ENCODE measurements around the gene INSRR.
A peak's percentile ranks its signal among the peaks of the same experiment; 100 is the strongest.

Gene INSRR

GRCh38 chr1:156858959-156859522 lies at the start of gene INSRR:
Gene INSRR (minus strand): TSS chr1:156859117. CDS start chr1:156858621, 496 bp downstream.
- no peak within 1 kb of the TSS for H3K27ac ChIP-seq
- DNase-seq (ENCODE audit: low read depth, low spot score) = no peak

DNA sequence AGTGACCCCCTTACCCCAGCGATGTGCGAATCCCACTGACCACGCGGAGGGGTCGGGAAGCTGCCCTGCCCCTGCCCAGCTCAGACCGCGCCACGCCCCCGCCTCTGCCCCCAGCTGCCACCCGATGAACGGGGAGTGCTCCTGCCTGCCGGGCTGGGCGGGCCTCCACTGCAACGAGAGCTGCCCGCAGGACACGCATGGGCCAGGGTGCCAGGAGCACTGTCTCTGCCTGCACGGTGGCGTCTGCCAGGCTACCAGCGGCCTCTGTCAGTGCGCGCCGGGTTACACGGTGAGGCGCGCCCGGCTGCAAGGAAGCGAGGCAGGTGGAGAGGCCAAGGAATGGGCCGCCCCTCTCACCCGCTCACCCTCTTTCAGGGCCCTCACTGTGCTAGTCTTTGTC lies 49.6 kb upstream of the INSRR start:
- no peak for DNase-seq (ENCODE audit: low read depth, low spot score)
- no peak overlapping the region for H3K27ac ChIP-seq

DNA sequence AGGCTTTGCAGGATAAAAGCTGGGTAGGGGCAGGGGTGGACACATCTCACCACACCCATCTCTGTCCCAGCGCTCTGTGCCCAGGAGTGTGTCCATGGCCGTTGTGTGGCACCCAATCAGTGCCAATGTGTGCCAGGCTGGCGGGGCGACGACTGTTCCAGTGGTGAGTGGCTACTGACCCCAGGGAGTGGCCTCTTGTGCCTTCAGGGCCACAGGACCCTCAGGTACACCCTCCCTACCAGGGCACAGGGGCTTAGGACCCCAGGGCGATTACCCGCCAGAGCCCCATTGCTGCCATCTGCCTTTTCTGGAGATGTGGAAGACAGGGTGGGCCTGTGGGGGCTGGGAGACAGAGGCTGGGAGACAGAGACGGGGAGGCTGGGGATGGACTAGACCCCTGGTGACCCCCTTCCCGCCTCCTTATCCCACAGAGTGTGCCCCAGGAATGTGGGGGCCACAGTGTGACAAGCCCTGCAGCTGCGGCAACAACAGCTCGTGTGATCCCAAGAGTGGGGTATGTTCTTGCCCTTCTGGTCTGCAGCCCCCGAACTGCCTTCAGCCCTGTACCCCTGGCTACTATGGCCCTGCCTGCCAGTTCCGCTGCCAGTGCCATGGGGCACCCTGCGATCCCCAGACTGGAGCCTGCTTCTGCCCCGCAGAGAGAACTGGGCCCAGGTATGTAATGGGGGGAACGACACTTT lies 47.4 kb upstream of the INSRR start:
- no peak for DNase-seq (ENCODE audit: low read depth, low spot score)
- no peak overlapping the region for H3K27ac ChIP-seq

GRCh38 chr1:156905651-156906050 lies 46.7 kb upstream of the INSRR start:
- no peak overlapping the region for H3K27ac ChIP-seq
- DNase-seq (ENCODE audit: low read depth, low spot score) = no peak

GRCh38 chr1:156905176-156905575 lies 46.3 kb upstream of the INSRR start:
- H3K27ac ChIP-seq = no peak overlapping the region
- no peak for DNase-seq (ENCODE audit: low read depth, low spot score)

DNA sequence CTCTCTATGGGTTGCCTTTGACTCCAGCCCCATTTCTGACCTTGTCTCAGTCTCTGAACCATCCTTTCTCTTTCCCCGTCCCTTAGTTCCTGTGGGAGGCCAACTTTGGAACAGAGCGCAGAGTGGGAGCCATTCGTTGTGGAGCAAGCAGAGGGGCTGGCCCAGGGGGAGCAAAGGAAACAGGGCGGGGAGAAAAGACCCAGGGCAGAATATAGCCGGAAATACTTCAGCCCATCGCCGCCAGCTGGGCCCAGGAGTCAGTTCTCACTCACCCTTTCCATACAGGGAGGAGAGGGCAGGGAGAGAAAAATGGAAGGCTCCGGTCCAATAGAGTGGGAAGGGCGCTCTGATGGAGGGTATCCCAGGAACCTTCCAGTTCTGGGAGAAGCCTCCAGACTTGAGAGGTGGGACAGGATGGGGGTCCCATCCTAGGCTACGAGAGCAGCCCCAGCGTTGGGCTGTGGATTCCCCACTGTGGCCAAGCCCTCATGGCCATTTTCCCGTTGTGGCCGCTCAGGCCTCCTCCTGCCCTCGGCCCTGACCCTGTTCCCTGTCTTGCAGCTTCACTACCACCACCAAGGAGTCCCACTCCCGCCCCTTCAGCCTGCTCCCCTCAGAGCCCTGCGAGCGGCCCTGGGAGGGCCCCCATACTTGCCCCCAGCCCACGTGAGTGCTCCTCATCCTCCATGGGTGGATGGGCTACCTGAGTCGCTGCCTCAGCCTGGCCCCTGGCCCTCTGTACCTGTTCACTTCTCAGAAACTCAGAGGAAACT lies 45.5 kb upstream of the INSRR start:
- H3K27ac ChIP-seq = no peak overlapping the region
- no peak for DNase-seq (ENCODE audit: low read depth, low spot score)

DNA sequence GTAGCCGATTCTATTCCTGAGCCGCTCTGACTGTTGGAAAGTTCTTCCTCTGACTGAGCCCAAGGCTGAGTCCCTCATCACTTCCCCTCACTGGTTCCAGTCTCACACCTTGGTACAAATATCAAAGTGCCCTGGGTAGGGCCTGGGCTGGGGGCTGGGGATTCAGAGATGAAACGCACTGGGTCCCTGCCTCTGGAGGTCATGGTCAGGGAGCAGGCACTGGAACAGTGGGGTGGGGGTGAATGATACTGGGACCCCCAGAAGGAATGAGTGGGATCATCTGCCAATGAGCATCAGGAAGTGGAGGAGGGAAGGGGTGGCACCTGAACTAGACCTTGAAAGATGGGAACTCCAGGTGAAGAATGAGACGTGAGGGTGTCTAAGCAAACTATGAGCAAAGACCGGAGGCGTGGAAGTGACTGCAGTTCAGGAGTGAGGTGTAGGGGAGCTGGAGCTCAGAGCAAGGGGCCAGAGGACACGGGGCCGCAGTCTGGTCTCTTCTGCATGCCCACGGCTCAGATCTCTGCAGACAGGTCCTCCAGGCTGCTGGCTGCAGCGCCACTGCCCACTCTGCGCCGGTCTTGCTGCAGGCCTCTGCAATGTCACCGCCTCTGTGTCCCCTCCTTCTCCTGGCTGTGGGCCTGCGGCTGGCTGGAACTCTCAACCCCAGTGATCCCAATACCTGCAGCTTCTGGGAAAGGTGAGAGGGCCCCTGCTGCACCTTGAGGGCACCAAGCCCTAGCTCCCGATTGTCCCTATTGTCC lies 44.6 kb upstream of the INSRR start:
- DNase-seq (ENCODE audit: low read depth, low spot score) = no peak

DNA sequence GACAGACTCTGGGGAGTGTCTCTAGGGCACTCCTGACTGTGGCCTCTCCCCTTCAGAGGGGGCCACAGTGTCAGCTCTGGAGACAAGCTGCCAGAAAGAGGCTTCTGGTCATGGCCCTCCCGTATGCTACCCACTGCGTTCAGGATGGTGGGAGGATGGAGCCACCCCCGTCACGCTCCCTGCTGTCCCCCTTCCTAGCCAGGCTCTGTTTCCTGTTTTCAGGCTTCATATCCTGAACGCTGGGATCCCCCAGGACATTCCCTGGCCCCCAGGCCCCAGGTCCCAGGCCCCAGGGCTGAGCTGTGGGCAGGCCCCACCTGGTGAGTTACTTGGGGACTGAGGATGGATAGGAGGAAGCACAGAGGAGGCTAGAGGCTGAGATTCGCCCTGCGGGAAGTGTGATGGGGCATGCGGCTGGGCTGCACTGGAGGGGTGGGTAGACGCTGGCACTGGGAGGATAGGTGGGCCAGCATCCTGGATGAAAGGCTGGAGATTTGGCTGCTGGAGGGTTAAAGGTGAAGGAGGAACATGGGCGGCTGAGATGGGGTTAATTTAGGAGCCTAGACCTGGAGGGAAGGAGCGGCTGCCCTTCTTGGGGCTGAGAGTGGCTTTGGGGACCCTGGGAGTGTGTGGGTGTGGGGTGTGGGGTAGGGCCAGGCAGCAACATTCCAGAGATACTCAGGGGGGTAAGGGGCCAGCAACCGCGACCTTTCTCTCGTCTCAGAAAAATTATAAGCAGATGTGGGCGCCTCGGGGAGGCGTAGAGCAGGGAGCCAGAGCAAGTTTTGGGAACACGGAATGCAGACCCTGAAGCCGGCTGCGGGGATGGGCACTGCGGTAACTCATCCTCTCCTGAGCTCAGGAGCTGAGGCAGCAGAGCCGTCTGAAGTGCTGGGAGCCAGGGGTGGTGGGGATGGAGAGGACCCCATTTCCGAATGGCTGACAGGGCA lies 43.3 kb upstream of the INSRR start:
- no peak for DNase-seq (ENCODE audit: low read depth, low spot score)
- no peak overlapping the region for H3K27ac ChIP-seq

More for the DNA sequence above, 44.6 kb upstream of the INSRR start:
- H3K27ac ChIP-seq = no peak overlapping the region

DNA sequence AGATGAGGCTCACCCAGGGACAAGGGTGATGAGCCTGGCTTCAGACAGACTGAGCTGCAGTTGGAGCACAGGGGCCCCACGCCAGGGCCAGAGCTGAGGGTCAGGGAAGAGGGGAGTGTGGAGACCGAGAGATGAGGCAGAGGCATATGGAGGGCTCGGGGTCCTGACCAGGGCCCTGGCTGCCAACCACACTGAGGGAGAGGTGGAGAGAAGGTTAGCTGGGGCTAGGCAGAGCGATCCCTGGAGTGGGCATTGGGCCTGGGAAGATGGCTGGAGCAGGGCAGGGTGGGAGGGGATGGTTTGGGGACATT lies 42.6 kb upstream of the INSRR start:
- DNase-seq (ENCODE audit: low read depth, low spot score) = no peak
- no peak overlapping the region for H3K27ac ChIP-seq

DNA sequence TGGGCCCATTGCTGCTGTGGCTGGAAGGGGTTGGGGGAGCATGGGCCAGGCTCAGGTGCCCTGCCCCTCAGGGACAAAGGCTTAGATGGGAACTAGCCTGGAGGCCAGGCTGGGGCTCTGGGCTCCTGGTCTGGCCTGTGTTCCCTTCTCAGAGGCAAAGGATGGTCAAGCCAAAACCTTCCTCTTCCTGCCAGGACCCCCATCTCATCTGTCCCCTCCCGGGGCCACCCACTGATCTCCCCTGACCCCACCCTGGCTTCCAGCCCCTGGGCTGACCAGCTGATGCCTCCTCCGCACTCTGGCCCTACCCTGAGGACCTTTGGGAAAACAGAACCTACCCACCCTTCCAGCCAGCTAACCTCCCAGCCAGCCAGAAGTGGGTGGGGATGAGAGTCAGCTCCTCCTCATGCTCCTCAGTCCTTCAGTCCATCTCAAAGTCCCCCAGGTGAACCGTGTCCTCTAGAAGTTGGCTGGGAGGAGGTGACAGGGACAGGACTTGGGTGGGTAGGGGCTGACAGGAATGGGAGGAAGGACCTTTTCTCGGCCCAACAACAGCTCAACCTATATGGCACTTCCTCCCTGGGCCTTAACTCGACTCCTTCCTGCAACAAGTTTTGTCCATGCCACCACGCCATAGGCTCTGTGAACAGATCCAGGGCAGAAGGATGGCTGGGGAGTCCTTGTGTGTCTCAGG lies 42.1 kb upstream of the INSRR start:
- no peak overlapping the region for H3K27ac ChIP-seq
- DNase-seq (ENCODE audit: low read depth, low spot score) = no peak

GRCh38 chr1:156899956-156900718 lies 41.2 kb upstream of the INSRR start:
- H3K27ac ChIP-seq = no peak overlapping the region
- DNase-seq (ENCODE audit: low read depth, low spot score) = no peak

- DNase-seq (ENCODE audit: low read depth, low spot score) = no peak
- H3K27ac ChIP-seq = peak overlapping the region; percentile 93
Measured at GRCh38 chr1:156898971-156899664, 40.2 kb upstream of the INSRR start.

DNA sequence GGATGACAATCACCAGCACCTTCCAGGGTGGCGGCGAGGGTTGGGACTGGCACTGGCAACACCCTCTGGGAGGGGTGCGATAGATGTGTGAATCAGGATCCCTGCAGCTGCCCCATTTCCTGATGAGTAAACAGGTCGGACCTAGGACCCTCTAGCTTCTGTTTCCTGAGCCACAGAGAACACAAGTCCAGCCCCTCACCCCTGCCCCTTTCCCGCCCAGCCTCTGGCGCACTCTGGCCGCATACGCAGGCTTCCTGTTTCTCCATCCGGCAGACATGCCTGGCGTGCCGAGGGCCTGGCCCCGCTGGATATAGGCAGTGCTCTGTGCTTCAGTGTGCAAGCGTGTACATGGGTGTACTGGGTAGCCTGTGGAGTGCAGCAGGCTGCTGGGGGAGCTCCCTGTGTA lies 39.2 kb upstream of the INSRR start:
- peak overlapping the region; percentile 93 for H3K27ac ChIP-seq
- no peak for DNase-seq (ENCODE audit: low read depth, low spot score)

DNA sequence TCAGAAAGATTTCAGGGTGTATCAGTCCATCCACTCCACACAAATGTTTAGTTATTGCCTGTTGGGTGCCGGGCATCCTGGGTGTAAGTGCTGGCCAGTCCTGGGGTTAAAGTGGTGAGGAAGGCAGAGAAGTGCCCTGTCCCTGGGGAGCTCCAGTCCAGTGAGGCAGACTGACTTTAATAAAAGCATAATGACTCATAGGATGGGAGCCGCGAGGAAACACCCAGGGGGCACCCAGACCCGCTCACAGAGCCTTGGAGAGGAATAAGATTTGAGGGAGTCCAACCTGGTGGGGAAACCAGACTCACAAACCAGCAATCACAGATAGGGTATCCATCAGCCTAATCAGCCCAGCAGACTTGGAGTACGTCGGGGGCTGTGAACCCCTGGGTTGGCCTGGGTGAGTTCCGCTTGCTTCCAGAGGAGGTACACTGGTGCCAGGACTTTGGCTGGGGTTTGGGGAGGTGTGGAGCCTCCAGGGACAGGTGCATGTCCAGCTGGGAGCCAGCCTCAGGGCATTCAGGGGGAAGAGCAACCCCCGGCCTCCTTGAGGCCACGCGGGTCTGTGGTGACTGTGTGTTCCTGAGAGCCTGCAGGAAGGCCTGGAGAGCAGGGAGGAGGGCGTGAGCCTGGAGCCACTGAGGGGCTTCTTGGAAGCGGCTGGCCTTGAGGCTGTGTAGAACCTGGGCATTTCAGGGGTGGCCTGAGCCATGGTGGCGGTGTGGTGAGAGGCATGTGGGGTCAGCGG lies 38.3 kb upstream of the INSRR start:
- DNase-seq (ENCODE audit: low read depth, low spot score) = no peak
- H3K27ac ChIP-seq = peak overlapping the region; percentile 93

- DNase-seq (ENCODE audit: low read depth, low spot score) = peak; percentile 55
- peak overlapping the region; percentile 93 for H3K27ac ChIP-seq
Measured at GRCh38 chr1:156896490-156897033, 37.6 kb upstream of the INSRR start.

GRCh38 chr1:156895927-156896326 lies 37.0 kb upstream of the INSRR start:
- H3K27ac ChIP-seq = peak overlapping the region; percentile 93
- DNase-seq (ENCODE audit: low read depth, low spot score) = no peak

DNA sequence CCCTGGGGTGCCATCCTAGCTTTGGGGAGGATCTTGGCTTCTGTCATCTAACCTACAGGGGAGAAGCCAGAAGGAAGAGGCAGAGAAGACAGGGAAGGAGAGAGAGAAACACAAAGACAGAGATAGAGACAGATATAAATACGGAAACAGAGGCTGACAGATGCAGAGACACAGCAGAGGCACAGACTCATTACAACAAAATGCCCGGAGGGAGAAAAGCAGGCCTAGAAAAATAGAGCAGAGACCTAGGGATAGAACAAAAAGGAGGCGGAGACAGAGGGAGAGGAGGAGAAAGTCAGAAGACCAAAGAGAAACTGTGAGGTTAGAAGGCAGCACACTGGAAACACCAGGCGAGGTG lies 36.5 kb upstream of the INSRR start:
- H3K27ac ChIP-seq = peak overlapping the region; percentile 93
- DNase-seq (ENCODE audit: low read depth, low spot score) = no peak
